ENCODE data around the gene FYCO1.

Gene FYCO1

GRCh38 chr3:45978006-45978761, 17.4 kb downstream of the FYCO1 start:
- FAIRE-seq (no peak), DNase-seq (ENCODE audit: insufficient read length, low spot score) (no peak)
- TF ChIP-seq POU2F2 (IDR thresholded peaks at IDR 0.05; ENCODE audit: low read depth, low read length) (no peak), PAX5 (IDR thresholded peaks at IDR 0.05; ENCODE audit: insufficient read depth, low read length, severe bottlenecking) (no peak), POLR2A (IDR thresholded peaks at IDR 0.05; ENCODE audit: low read depth, low read length) (no peak), POLR2AphosphoS5 (IDR thresholded peaks at IDR 0.05; ENCODE audit: low read depth, low read length) (no peak), SPI1 (IDR thresholded peaks at IDR 0.05; ENCODE audit: low read depth, low read length) (no peak), TAF1 (IDR thresholded peaks at IDR 0.05; ENCODE audit: low read depth, low read length) (no peak)

- FAIRE-seq, result no peak
These were observed 19.2 kb downstream of the FYCO1 start for GRCh38 chr3:45976191-45977091.

GRCh38 chr3:45975686-45976085, 19.9 kb downstream of the FYCO1 start:
- FAIRE-seq (no peak), DNase-seq (ENCODE audit: insufficient read length, low spot score) (no peak)
- TF ChIP-seq POLR2AphosphoS5 (IDR thresholded peaks at IDR 0.05; ENCODE audit: low read depth, low read length), result no peak
- no peak for TF ChIP-seq SPI1 (IDR thresholded peaks at IDR 0.05; ENCODE audit: low read depth, low read length)
- no peak for TF ChIP-seq TAF1 (IDR thresholded peaks at IDR 0.05; ENCODE audit: low read depth, low read length)
- no peak for TF ChIP-seq PAX5 (IDR thresholded peaks at IDR 0.05; ENCODE audit: insufficient read depth, low read length, severe bottlenecking)
- no peak for TF ChIP-seq POLR2A (IDR thresholded peaks at IDR 0.05; ENCODE audit: low read depth, low read length)
- no peak for TF ChIP-seq POU2F2 (IDR thresholded peaks at IDR 0.05; ENCODE audit: low read depth, low read length)

More at GRCh38 chr3:45976191-45977091, 19.2 kb downstream of the FYCO1 start:
- no peak for DNase-seq (ENCODE audit: insufficient read length, low spot score)
- no peak for TF ChIP-seq TAF1 (IDR thresholded peaks at IDR 0.05; ENCODE audit: low read depth, low read length)
- no peak for TF ChIP-seq PAX5 (IDR thresholded peaks at IDR 0.05; ENCODE audit: insufficient read depth, low read length, severe bottlenecking)
- no peak for TF ChIP-seq POU2F2 (IDR thresholded peaks at IDR 0.05; ENCODE audit: low read depth, low read length)
- no peak for TF ChIP-seq POLR2A (IDR thresholded peaks at IDR 0.05; ENCODE audit: low read depth, low read length)
- no peak for TF ChIP-seq POLR2AphosphoS5 (IDR thresholded peaks at IDR 0.05; ENCODE audit: low read depth, low read length)
- TF ChIP-seq SPI1 (IDR thresholded peaks at IDR 0.05; ENCODE audit: low read depth, low read length), result no peak

DNA sequence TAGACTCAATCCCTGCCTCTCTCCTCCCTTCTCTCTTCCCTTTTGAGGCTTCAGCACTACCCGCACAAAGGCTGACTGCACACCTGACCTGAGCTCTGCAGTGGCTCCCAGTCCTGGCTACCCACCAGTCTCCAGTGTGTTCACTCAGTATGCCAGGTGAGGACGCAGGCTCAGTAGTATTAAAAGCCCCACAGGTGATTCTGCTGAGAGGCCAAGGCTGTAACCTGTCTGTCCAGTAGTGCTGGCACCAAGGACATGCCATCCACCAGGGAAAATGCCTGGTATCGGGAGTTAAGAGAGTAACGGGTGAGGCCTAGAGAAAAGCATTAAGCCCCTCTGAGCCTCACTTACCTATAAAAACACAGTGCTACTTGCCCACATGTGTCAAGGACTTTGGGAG, 20.9 kb downstream of the FYCO1 start:
- no peak for DNase-seq (ENCODE audit: insufficient read length, low spot score)
- TF ChIP-seq POU2F2 (IDR thresholded peaks at IDR 0.05; ENCODE audit: low read depth, low read length) (no peak), TAF1 (IDR thresholded peaks at IDR 0.05; ENCODE audit: low read depth, low read length) (no peak), POLR2AphosphoS5 (IDR thresholded peaks at IDR 0.05; ENCODE audit: low read depth, low read length) (no peak), SPI1 (IDR thresholded peaks at IDR 0.05; ENCODE audit: low read depth, low read length) (no peak), POLR2A (IDR thresholded peaks at IDR 0.05; ENCODE audit: low read depth, low read length) (no peak), PAX5 (IDR thresholded peaks at IDR 0.05; ENCODE audit: insufficient read depth, low read length, severe bottlenecking) (no peak)
- FAIRE-seq, result no peak

DNA sequence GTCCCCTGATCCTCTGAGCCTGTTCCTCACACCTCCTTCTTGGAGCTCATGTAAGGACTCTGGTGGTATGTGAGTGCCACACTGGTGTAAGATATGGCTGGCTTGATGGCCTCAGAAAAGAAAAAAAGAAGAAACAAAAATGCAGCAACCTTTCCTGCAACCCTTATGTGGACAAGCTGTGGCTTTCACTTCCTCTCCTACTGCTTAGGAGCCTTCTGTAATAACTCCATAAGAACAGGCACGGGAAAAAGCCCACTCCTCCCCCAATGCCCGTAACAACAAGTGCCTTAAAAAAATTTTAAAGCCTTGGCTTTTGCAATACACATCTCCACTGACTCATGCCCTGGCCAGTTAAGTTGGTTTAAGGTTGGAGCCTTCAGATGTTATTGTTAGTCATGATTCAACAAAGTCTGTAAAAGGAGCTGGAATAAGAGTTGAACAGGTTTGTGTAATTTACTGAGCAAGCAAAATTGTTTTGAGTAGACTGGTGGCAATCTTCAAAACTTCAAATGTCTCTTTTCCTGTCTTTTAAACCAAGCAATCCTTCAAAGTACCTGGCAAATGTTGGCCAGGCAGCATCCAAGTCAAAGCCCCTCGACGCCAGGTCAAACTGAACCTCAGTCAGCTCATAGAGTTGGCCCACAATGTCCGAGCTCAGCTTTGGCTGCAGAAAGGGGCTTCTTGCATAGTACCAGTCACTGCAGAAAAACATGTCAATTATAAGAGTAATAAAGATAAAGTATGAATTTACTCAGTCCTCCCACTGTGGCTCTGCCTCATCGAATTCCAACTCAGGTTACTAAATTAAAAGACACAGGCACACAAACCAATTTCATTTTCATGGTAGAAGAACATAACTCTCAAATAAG, 22.9 kb downstream of the FYCO1 start:
- FAIRE-seq (peak; percentile 85), DNase-seq (ENCODE audit: insufficient read length, low spot score) (no peak)
- no peak for TF ChIP-seq POU2F2 (IDR thresholded peaks at IDR 0.05; ENCODE audit: low read depth, low read length)
- peak; percentile 97 for TF ChIP-seq SPI1 (IDR thresholded peaks at IDR 0.05; ENCODE audit: low read depth, low read length)

- no peak for DNase-seq (ENCODE audit: insufficient read length, low spot score)
- no peak for FAIRE-seq
- no peak for TF ChIP-seq POLR2AphosphoS5 (IDR thresholded peaks at IDR 0.05; ENCODE audit: low read depth, low read length)
- no peak for TF ChIP-seq TAF1 (IDR thresholded peaks at IDR 0.05; ENCODE audit: low read depth, low read length)
- no peak for TF ChIP-seq POU2F2 (IDR thresholded peaks at IDR 0.05; ENCODE audit: low read depth, low read length)
- TF ChIP-seq POLR2A (IDR thresholded peaks at IDR 0.05; ENCODE audit: low read depth, low read length), result no peak
- no peak for TF ChIP-seq PAX5 (IDR thresholded peaks at IDR 0.05; ENCODE audit: insufficient read depth, low read length, severe bottlenecking)
- TF ChIP-seq SPI1 (IDR thresholded peaks at IDR 0.05; ENCODE audit: low read depth, low read length), result no peak
These were observed 25.7 kb downstream of the FYCO1 start for GRCh38 chr3:45969953-45970352.

DNA sequence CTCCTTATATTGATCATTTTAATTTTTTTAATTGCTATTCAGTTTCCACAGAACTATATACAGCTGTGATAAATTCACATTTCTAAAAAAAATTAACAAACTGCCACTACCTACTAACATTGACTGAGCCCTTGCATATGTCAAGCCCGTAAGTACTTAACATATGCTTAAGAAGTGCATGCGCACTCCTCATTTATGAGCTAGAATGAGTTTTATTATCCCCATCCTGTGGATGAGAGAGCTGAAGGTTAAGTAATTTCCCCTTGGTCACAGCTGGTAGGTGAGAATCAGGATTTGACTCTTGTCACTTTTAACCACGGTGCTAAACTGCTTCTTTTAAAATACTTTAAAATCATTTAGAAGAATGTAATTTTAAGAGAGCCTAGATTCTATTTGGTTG, 26.5 kb downstream of the FYCO1 start:
- FAIRE-seq, result no peak
- no peak for DNase-seq (ENCODE audit: insufficient read length, low spot score)

GRCh38 chr3:45968706-45969105, 26.9 kb downstream of the FYCO1 start:
- no peak for TF ChIP-seq POLR2AphosphoS5 (IDR thresholded peaks at IDR 0.05; ENCODE audit: low read depth, low read length)
- no peak for TF ChIP-seq TAF1 (IDR thresholded peaks at IDR 0.05; ENCODE audit: low read depth, low read length)
- no peak for TF ChIP-seq POLR2A (IDR thresholded peaks at IDR 0.05; ENCODE audit: low read depth, low read length)
- TF ChIP-seq SPI1 (IDR thresholded peaks at IDR 0.05; ENCODE audit: low read depth, low read length), result no peak
- DNase-seq (ENCODE audit: insufficient read length, low spot score) (no peak), FAIRE-seq (no peak)

More for the DNA sequence above, 26.5 kb downstream of the FYCO1 start:
- TF ChIP-seq TAF1 (IDR thresholded peaks at IDR 0.05; ENCODE audit: low read depth, low read length), result no peak
- no peak for TF ChIP-seq POLR2A (IDR thresholded peaks at IDR 0.05; ENCODE audit: low read depth, low read length)
- no peak for TF ChIP-seq SPI1 (IDR thresholded peaks at IDR 0.05; ENCODE audit: low read depth, low read length)
- TF ChIP-seq PAX5 (IDR thresholded peaks at IDR 0.05; ENCODE audit: insufficient read depth, low read length, severe bottlenecking), result no peak
- TF ChIP-seq POLR2AphosphoS5 (IDR thresholded peaks at IDR 0.05; ENCODE audit: low read depth, low read length), result no peak
- no peak for TF ChIP-seq POU2F2 (IDR thresholded peaks at IDR 0.05; ENCODE audit: low read depth, low read length)

DNA sequence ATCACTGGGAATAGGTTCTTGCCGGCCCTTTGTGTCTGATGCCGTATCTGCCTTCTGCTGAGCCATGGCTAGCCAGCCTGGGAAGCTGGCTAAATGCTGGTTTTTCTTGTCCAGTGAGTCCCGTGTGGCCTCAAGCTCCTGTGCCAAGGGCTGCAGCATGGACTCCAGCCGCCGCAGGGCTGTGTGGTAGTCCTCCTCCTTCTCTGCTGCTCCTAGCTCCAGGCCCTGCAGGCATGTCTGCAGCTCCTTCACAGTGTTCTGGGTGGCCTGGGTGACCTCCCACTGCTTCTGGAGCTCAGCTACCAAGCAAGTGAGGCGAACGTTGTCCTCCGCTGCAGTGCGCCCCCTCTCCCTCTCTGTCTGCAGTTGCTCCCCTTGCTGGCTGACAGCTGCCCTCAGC, 27.5 kb downstream of the FYCO1 start:
- DNase-seq (ENCODE audit: insufficient read length, low spot score), result no peak
- no peak for TF ChIP-seq POLR2AphosphoS5 (IDR thresholded peaks at IDR 0.05; ENCODE audit: low read depth, low read length)
- no peak for TF ChIP-seq TAF1 (IDR thresholded peaks at IDR 0.05; ENCODE audit: low read depth, low read length)
- TF ChIP-seq POU2F2 (IDR thresholded peaks at IDR 0.05; ENCODE audit: low read depth, low read length), result no peak
- no peak for TF ChIP-seq PAX5 (IDR thresholded peaks at IDR 0.05; ENCODE audit: insufficient read depth, low read length, severe bottlenecking)
- no peak for TF ChIP-seq SPI1 (IDR thresholded peaks at IDR 0.05; ENCODE audit: low read depth, low read length)
- no peak for TF ChIP-seq POLR2A (IDR thresholded peaks at IDR 0.05; ENCODE audit: low read depth, low read length)
- no peak for FAIRE-seq
